Dendritic cell treated with granulocyte-macrophage colony-stimulating factor and Interleukin-4, amounts not matched to agents 40 ng/mL and 50 ng/mL, for 4 days (primary cell): ENCODE results near the gene DIMT1.

Source experiments
- H3K27ac Mint-ChIP-seq: one replicate; pipeline ENCODE4 v1.8.0; 2022; ENCODE audit warnings: mild to moderate bottlenecking, mixed read lengths
- H3K27me3 Mint-ChIP-seq: one replicate; pipeline ENCODE4 v1.8.0; 2022; ENCODE audit warnings: mild to moderate bottlenecking, mixed read lengths
- H3K36me3 Mint-ChIP-seq: one replicate; pipeline ENCODE4 v1.8.0; 2022; ENCODE audit warnings: low read depth, mixed read lengths
- H3K4me1 Mint-ChIP-seq: one replicate; pipeline ENCODE4 v1.8.0; 2022; ENCODE audit warnings: low read depth, mixed read lengths
- H3K4me3 Mint-ChIP-seq: one replicate; pipeline ENCODE4 v1.8.0; 2022; ENCODE audit warnings: mild to moderate bottlenecking, moderate library complexity, mixed read lengths
- H3K9me3 Mint-ChIP-seq: one replicate; pipeline ENCODE4 v1.8.0; 2022; ENCODE audit warnings: mixed read lengths
- intact Hi-C: fragments of 100-400 bp; cut with micrococcal nuclease; formaldehyde crosslinking; loops from one replicate; pipeline ENCODE4 v1.15.0; 2022

The DIMT1 gene

DNA sequence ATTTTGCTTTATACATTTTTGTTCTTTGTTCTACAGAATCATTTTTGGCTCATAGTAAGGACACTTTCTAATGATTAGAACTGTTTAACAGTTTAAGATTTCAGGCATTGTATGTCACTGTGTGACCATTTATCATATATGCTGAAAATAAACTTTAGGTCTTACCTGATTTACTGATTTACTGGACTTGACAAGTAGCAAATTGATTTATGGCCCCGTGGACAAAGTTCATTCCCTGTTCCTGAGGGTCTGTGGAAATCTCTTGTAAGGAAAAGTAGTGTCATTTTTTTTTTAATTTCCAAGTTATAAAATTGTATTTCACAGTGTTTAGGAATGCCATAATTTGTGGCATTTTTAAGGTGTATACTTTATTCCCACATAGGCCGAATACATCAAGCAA, 57.0 kb downstream of the DIMT1 start:
- no peak overlapping the region for H3K27ac Mint-ChIP-seq
- no peaks in the 10 kb centered on the region for H3K27me3 Mint-ChIP-seq
- H3K4me3 Mint-ChIP-seq: no peak overlapping the region
- peaks cover 36% of the 10 kb centered on the region for H3K36me3 Mint-ChIP-seq
- H3K9me3 Mint-ChIP-seq: no peaks in the 10 kb centered on the region
- peaks cover 7% of the 10 kb centered on the region for H3K4me1 Mint-ChIP-seq
- intact Hi-C loops: loop anchor here (5.0 kb wide), 1 partner anchor 41 kb away; no protein-coding TSS in a partner anchor

DNA sequence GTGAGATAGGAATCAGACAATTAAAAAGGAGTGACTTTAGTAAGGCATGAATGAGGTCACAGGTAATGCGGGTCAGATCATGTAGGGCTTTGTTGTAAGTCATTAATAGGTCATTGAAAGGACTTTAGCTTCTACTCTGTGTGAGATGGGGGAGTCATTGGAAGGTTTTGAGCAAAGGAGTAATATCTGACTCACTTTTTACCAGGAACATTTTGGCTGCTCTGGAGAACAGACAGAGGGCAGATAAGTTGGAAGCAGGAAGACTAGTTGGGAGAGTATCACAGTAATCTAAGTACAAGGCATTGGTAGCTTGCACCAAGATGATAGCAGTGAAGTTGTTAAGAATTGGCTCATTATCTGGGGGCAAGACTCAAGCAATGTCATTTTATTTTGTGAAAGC, 60.3 kb downstream of the DIMT1 start:
- no peaks in the 10 kb centered on the region for H3K9me3 Mint-ChIP-seq
- H3K4me3 Mint-ChIP-seq: no peak overlapping the region
- no peak overlapping the region for H3K27ac Mint-ChIP-seq
- intact Hi-C loops: no loop called here
- no peaks in the 10 kb centered on the region for H3K27me3 Mint-ChIP-seq
- H3K4me1 Mint-ChIP-seq: peaks cover 7% of the 10 kb centered on the region
- H3K36me3 Mint-ChIP-seq: peaks cover 7% of the 10 kb centered on the region

DNA sequence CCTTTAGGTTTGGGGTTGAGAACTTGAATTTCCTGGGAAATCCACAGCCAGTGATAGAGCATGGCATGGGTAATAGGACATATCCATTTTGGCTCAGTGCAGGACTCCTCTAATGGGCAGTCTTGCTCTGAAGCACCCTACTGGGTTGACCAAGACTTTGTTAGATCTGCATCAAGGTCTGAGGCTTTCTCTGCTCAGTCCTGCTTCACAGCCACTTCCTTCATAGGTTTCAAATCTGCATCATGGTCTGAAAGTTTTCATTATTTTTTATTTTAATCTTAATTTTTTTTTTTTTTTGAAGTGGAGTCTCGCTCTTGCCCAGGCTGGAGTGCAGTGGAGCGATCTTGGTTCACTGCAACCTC, 61.2 kb downstream of the DIMT1 start:
- no peak overlapping the region for H3K4me3 Mint-ChIP-seq
- peaks cover 7% of the 10 kb centered on the region for H3K4me1 Mint-ChIP-seq
- no peaks in the 10 kb centered on the region for H3K36me3 Mint-ChIP-seq

DNA sequence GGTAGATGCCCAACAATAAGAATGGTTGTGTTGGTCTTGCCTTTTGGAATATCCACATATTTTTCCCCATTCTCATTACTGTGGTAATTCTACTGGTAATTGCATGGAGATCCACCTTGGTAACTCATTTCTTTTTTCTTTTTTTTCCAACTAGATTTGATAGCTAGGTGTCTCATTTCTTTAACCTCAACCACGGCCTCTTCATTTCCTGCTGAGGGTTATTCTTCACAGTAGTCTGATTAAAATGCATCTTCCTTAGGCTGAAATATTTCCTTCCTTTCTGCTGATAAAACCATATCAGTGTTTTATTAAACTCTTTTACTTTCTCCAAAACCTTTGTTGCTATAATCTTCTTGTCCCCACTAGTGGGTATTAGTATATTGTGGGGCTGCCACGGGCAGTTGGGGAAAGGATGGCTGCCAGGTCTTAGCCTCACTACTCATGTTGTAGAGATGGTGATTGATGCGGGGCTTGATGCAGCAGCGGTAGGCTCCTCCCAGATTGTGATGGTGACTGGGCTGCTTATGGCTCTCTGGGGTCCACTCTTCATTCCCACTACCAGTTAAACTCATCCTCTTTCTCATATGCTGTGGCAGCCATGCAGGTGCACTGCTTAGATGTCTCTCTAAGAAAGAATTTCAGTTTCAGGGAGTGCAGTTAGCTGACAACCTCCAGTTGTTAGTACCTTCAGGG, 61.8 kb downstream of the DIMT1 start:
- Mint-ChIP-seq H3K9me3 (no peaks in the 10 kb centered on the region), H3K4me1 (peaks cover 7% of the 10 kb centered on the region), H3K4me3 (no peak overlapping the region), H3K36me3 (no peaks in the 10 kb centered on the region), H3K27me3 (no peaks in the 10 kb centered on the region), H3K27ac (no peak overlapping the region)
- intact Hi-C loops: no loop called here

More for the DNA sequence above, 61.2 kb downstream of the DIMT1 start:
- no peaks in the 10 kb centered on the region for H3K9me3 Mint-ChIP-seq
- no peaks in the 10 kb centered on the region for H3K27me3 Mint-ChIP-seq
- intact Hi-C loops: no loop called here
- no peak overlapping the region for H3K27ac Mint-ChIP-seq

DNA sequence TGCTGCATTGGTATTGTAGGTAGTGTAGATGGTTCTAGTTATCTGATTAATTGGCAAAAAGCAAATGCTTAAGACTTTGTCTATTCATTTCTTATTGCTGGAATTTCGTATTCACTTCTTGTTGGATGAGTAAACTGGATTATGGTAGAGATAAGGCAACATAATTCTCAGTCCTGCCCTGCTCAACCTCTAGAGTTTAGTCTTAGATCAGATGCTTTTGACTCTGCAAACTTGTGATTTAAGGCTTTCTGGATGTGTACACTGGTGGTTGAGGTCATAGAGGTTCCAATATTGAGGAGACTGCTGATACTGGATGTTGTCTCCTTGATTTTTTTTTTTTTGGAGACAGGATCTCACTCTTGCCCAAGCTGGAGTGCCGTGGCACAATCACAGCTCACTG, 62.7 kb downstream of the DIMT1 start:
- H3K4me3 Mint-ChIP-seq: no peak overlapping the region
- intact Hi-C loops: no loop called here
- no peak overlapping the region for H3K27ac Mint-ChIP-seq
- H3K9me3 Mint-ChIP-seq: no peaks in the 10 kb centered on the region
- H3K4me1 Mint-ChIP-seq: peaks cover 7% of the 10 kb centered on the region
- H3K27me3 Mint-ChIP-seq: no peaks in the 10 kb centered on the region
- H3K36me3 Mint-ChIP-seq: no peaks in the 10 kb centered on the region

DNA sequence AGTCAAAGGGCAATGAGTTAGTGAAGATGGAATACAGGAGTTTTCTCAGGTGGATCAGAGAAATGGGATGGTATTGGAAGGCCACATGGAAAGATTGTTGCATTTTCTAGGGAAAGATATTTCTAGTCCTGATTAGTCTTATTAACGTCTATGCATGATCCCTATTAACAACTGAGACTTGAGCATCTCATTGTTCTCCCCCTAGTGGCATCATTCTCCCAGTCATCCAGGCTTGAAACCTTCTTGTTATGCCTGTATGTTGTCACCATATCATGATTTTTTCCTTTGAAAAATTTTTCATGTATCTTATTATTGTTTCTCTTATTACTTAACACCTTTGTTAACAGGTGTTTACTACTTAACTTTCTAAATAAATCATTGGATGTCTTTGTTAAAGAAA, 63.3 kb downstream of the DIMT1 start:
- no peaks in the 10 kb centered on the region for H3K9me3 Mint-ChIP-seq
- H3K27ac Mint-ChIP-seq: no peak overlapping the region
- H3K36me3 Mint-ChIP-seq: peaks cover 1% of the 10 kb centered on the region
- intact Hi-C loops: no loop called here
- H3K27me3 Mint-ChIP-seq: no peaks in the 10 kb centered on the region
- peaks cover 7% of the 10 kb centered on the region for H3K4me1 Mint-ChIP-seq
- no peak overlapping the region for H3K4me3 Mint-ChIP-seq
